Measurements from ENCODE around the gene APLN.

DNA sequence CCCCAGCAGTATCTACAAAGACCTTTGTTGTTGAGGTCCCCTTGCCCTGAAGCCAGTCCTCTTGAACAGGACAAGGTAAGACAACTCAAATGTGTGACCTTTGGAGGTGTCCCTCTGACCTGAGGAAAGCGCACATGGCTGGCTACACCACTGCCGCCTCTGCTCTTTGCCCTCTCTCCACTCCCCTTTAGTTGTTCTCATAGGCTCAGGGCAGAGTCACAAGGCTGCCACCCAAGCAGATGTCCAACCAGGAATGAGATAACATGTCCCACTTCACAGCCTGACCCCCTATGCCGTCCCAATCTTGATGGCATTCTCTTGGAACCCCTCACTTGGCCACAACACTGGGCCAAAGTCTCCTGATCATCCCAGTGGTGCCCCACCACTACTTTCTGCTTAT is 46.3 kb downstream of the APLN start:
- no peak for TF ChIP-seq ZNF274 (IDR thresholded peaks at IDR 0.05; ENCODE audit: low read depth, low read length)
- no peak for TF ChIP-seq SUZ12 (IDR thresholded peaks at IDR 0.05; ENCODE audit: extremely low read depth, insufficient read depth, insufficient read length)
- TF ChIP-seq YY1 (IDR thresholded peaks at IDR 0.05; ENCODE audit: insufficient read depth, insufficient read length) = no peak

Data from NT2/D1 (cell line).